Panc1 (cell line): ENCODE measurements around the gene GMDS.

Experiments
- CTCF ChIP-seq: fragments of 450-650 bp; IDR thresholded peaks from 2 replicates; pipeline ENCODE4 v1.5.1; 2017; ENCODE audit warnings: mild to moderate bottlenecking
- POLR2AphosphoS5 ChIP-seq: IDR thresholded peaks from 2 replicates; pipeline ENCODE4 v1.6.1; 2012; ENCODE audit warnings: mild to moderate bottlenecking, low read depth, low read length, moderate library complexity
- SIN3A ChIP-seq: IDR thresholded peaks from 2 replicates; pipeline ENCODE4 v1.6.1; 2012; ENCODE audit warnings: low read depth, mild to moderate bottlenecking, low read length, moderate library complexity, borderline replicate concordance; ENCODE audit not compliant: insufficient read depth
- TCF7L2 ChIP-seq: IDR thresholded peaks from 2 replicates; pipeline ENCODE4 v1.6.1; 2011; ENCODE audit warnings: mild to moderate bottlenecking, low read depth, low read length, inconsistent platforms
- TF ChIP-seq, protein P1 (sequence below), 2 experiments: IDR thresholded peaks; 2 replicates each; pipeline ENCODE4 v1.6.1; 2011 to 2012; ENCODE audit warnings: low read depth in 2 of 2, control low read depth in 1 of 2, low read length in 1 of 2, mild to moderate bottlenecking in 1 of 2, moderate library complexity in 1 of 2; ENCODE audit not compliant: insufficient read depth in 1 of 2

DNA sequence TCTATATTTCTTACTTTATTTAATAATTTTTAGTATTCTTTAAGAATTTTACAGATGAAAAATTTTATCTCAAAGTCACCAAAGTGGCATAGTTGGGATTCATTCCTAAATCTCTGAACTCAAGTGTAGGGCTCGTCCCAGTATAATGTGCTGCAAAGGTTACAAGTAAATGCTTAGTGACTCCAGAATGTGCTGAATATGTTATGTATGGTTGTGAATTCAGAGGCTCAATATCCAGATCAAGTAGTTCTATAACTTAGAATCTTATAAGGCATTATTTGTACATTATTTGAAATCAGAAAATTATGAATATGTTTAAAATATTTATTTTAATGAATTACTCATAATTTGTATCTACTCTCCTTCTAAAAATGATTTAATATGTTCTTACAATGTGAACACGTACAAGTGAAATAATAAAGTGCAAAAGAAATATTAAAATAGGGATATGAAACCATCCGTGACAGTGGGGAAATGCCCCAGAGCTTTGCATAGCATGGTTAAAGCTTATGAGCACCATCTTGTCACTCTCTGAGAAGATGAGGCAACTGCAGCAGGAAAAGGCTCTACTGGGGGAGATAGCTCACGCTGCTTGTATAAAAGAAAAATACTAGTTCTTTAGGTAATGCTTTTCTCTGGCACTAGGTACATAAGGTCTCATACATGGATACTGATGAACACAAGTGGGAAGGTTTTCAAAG, 376.7 kb downstream of the GMDS start:
- TF ChIP-seq SIN3A (no peak), CTCF (no peak), TCF7L2 (no peak), POLR2AphosphoS5 (no peak)
- TF ChIP-seq, protein P1, sequence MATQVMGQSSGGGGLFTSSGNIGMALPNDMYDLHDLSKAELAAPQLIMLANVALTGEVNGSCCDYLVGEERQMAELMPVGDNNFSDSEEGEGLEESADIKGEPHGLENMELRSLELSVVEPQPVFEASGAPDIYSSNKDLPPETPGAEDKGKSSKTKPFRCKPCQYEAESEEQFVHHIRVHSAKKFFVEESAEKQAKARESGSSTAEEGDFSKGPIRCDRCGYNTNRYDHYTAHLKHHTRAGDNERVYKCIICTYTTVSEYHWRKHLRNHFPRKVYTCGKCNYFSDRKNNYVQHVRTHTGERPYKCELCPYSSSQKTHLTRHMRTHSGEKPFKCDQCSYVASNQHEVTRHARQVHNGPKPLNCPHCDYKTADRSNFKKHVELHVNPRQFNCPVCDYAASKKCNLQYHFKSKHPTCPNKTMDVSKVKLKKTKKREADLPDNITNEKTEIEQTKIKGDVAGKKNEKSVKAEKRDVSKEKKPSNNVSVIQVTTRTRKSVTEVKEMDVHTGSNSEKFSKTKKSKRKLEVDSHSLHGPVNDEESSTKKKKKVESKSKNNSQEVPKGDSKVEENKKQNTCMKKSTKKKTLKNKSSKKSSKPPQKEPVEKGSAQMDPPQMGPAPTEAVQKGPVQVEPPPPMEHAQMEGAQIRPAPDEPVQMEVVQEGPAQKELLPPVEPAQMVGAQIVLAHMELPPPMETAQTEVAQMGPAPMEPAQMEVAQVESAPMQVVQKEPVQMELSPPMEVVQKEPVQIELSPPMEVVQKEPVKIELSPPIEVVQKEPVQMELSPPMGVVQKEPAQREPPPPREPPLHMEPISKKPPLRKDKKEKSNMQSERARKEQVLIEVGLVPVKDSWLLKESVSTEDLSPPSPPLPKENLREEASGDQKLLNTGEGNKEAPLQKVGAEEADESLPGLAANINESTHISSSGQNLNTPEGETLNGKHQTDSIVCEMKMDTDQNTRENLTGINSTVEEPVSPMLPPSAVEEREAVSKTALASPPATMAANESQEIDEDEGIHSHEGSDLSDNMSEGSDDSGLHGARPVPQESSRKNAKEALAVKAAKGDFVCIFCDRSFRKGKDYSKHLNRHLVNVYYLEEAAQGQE (IDR thresholded peaks at IDR 0.05; ENCODE audit: insufficient read depth in 1 of 2, low read depth in 2 of 2, low read length in 1 of 2), result no peak
